Activated CD8-positive, alpha-beta memory T cell treated with anti-CD3 and anti-CD28 coated beads, Interleukin-2, amount 10 ng/mL, durations not matched to agents 7 days and 5 days (primary cell): ENCODE data around the gene NEK10. TPM values are rescaled to one million over a fixed set of nuclear protein-coding genes. Genes with fewer than 3 reads are reported as not detected.

Experiments used
- ATAC-seq: fragments of 150-1000 bp; cut with Tn5 transposase; one replicate; pipeline ENCODE4 v1.10.0; 2021; ENCODE audit warnings: moderate library complexity
- CTCF ChIA-PET: fragments of 350-600 bp; sonication (Branson Sonifier 250); formaldehyde crosslinking; loops from one replicate; lab custom pipeline; 2021; ENCODE audit warnings: antibody characterized with exemption; lab: Charles Lee
- DNase-seq: peaks from one replicate; pipeline ENCODE4 v3.0.0-alpha.2; 2020
- H3K27ac Mint-ChIP-seq: one replicate; pipeline ENCODE4 v1.8.0; 2021; ENCODE audit warnings: mild to moderate bottlenecking, mixed read lengths
- H3K27me3 Mint-ChIP-seq: one replicate; pipeline ENCODE4 v1.8.0; 2021; ENCODE audit warnings: mixed read lengths
- H3K36me3 Mint-ChIP-seq: one replicate; pipeline ENCODE4 v1.8.0; 2021; ENCODE audit warnings: mild to moderate bottlenecking, mixed read lengths
- H3K4me1 Mint-ChIP-seq: one replicate; pipeline ENCODE4 v1.8.0; 2021; ENCODE audit warnings: mixed read lengths
- H3K4me3 Mint-ChIP-seq: one replicate; pipeline ENCODE4 v1.8.0; 2021; ENCODE audit warnings: mild to moderate bottlenecking, moderate library complexity, mixed read lengths
- H3K9me3 Mint-ChIP-seq: one replicate; pipeline ENCODE4 v1.8.0; 2022; ENCODE audit warnings: low read depth, mixed read lengths
- total RNA-seq, 2 experiments: library from RNA; stranded (reverse); gene quantifications; one replicate each; pipeline ENCODE4 v1.2.3, GENCODE V29; 2021

The NEK10 gene
- total RNA-seq, 2 experiments from 2014 or later, result 0.70 to 0.73 TPM

DNA sequence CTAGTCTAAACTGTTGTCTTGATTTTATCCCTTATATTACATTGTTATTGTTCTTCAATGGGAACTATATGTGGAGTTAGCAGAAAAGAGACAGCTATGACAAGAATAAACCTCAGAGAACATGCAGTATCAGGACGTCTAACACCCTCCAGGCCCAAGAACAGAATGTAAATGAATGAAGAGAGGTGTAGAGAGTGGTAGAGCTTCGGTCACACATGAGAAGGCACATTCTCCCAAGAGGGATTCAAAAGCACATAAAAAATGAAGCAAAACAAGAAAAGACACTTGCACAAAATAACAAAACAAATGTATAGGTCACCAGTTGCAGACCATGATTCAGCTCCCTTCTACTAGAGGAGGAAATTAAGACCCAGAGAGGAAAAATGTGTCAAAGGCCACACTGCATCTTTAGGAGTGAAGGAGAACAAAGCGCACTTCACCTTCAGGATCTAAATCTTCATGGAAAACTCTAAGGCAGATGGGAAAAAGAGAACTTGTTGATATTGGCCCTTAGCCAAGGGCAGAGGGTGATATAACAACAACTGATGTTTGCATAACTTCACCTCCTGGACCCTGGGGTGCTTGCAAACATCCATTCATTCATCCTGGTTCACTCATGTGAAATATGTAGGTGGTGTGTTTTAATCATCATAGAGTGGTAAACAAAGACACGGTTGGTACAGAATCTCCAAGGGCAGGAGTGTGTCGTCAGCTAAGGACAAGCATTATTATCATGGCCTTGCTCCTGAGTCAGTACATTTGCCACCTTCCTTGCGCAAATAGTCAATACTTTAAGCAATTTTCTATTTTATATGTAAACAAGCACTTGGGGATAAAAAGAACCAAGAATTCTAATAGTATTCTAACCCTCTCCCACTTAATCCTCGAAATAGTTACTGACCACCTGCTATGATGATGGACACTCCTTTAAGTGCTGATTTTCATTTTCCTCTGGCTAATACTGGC lies 8.8 kb downstream of the NEK10 start:
- no peaks in the 10 kb centered on the region for H3K9me3 Mint-ChIP-seq
- H3K36me3 Mint-ChIP-seq, result no peaks in the 10 kb centered on the region
- H3K27ac Mint-ChIP-seq, result no peak overlapping the region
- DNase-seq (no peak), ATAC-seq (no peak)
- no peak overlapping the region for H3K4me3 Mint-ChIP-seq
- H3K27me3 Mint-ChIP-seq, result no peaks in the 10 kb centered on the region
- peaks cover 27% of the 10 kb centered on the region for H3K4me1 Mint-ChIP-seq
- CTCF ChIA-PET, result interaction anchor here (0.6 kb wide), 1 partner anchor 101 kb away, joined by 4 read pairs; no protein-coding TSS in a partner anchor

DNA sequence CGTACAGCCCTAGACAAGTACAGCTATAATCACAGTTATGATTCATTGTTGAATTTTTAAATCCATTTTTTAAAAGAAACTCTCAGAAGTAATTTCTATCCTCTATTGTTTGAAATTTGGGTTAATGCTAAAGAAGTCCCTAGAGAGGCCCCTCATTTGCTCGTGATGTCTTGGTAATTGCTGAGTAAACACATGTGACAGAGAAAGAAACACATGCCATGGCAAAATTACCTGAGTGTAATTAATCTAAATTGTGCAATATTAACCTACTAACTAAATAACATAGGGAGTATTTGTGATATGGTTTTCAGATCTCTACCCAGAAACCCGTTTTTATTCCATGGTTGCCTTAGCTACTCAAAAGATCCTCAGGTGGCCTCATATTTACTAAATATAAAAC lies 10.8 kb downstream of the NEK10 start:
- Mint-ChIP-seq H3K4me3 (no peak overlapping the region), H3K4me1 (peaks cover 27% of the 10 kb centered on the region), H3K27ac (peak overlapping the region; percentile 80), H3K36me3 (no peaks in the 10 kb centered on the region), H3K27me3 (peaks cover 2% of the 10 kb centered on the region), H3K9me3 (no peaks in the 10 kb centered on the region)
- DNase-seq, result no peak
- ATAC-seq, result no peak
- CTCF ChIA-PET, result interaction anchor here (0.6 to 1.5 kb wide), 15 partner anchors 9 to 991 kb away, joined by 3 to 18 read pairs (median 4); partner anchors contain the start of genes AZI2, NEK10, SLC4A7 and ZCWPW2

DNA sequence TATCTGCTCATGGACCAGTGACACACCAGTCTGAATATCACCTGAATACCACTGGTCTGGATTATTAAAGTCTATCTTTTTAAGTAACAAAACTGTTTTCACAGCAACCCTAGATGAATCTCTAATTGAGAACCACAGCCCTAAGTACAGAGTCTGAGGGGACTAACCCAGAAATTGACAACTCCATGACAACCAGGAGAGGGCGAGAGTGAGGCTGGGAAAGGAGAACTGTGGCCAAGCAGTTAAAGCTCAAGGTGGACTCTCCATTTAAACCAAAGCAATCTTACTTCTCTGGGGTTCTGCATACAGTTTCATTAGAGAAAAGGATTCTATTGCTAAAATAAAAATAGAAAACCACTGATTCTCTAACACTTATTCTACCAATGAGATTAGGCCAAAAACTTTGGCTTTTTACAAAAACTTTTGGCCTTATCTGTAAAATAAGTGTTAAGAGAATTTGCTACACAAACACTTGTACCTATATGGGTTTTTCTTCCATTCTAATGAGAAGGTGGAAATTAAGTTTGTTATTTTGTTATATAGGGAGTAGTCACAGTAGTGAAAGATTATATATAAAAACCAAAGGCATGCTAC lies 11.4 kb downstream of the NEK10 start:
- H3K9me3 Mint-ChIP-seq, result no peaks in the 10 kb centered on the region
- DNase-seq, result peak; percentile 80
- CTCF ChIA-PET, result interaction anchor here (0.6 to 1.5 kb wide), 16 partner anchors 8 to 991 kb away, joined by 3 to 18 read pairs (median 4); partner anchors contain the start of genes AZI2, NEK10, SLC4A7 and ZCWPW2
- H3K4me3 Mint-ChIP-seq, result no peak overlapping the region
- H3K36me3 Mint-ChIP-seq, result no peaks in the 10 kb centered on the region
- H3K4me1 Mint-ChIP-seq, result peaks cover 27% of the 10 kb centered on the region
- peak; percentile 97 for ATAC-seq
- H3K27me3 Mint-ChIP-seq, result peaks cover 2% of the 10 kb centered on the region
- H3K27ac Mint-ChIP-seq, result no peak overlapping the region

DNA sequence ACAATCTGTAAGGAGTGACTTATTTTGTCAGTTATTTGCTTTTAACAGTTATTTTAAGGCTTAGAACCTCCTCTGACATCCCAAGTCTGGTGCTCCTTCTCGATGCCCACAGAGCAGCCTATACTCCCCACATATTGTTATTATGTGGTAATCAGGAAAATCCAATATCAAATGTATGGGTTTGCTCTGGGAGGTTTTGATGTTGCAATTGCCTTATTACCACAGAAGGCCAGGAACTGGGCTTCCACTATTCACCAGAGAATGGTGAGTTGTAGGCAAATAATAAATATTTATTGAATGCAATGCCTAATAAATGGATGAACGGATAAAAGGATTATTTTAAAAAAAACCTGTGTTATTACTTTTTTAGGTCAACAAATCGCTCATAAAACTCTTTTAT lies 12.2 kb downstream of the NEK10 start:
- Mint-ChIP-seq H3K4me1 (peaks cover 27% of the 10 kb centered on the region), H3K27ac (no peak overlapping the region), H3K36me3 (no peaks in the 10 kb centered on the region), H3K4me3 (no peak overlapping the region), H3K27me3 (peaks cover 2% of the 10 kb centered on the region), H3K9me3 (no peaks in the 10 kb centered on the region)
- DNase-seq (no peak), ATAC-seq (no peak)
- CTCF ChIA-PET, result no interaction called here

DNA sequence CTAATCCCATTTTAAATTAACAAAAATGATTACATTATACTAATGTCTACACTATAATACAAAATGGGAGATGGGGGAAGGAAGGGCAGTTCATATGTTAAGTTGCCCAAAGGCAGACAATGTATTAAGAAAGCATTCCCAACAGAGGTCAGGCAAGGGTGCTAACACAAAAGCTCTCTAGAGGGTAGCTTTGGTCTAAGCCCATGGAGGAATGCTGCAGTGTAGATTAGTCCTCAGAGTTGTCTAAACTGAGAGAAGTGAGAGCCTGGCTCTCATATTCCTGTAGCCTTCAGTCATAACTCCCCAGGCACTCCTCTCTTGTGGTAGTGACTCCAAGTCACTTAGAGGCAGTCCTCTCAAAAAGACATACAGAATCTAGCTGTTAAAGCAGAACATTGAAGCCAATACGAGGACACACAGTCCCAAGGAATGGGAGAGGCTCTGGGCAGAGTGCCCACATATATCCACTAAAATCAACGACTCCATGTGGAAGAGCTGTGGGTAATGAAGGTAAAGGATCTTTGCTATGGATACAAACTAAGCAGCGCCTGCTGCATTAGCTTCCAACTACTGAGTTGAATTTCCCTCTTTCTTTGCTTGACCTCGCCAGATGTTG lies 14.5 kb downstream of the NEK10 start:
- H3K9me3 Mint-ChIP-seq, result no peaks in the 10 kb centered on the region
- no peak for ATAC-seq
- CTCF ChIA-PET, result interaction anchor here (0.9 to 1.5 kb wide), 4 partner anchors 10 to 316 kb away, joined by 3 to 6 read pairs (median 3); partner anchors contain the start of gene NEK10
- no peak overlapping the region for H3K27ac Mint-ChIP-seq
- peaks cover 2% of the 10 kb centered on the region for H3K27me3 Mint-ChIP-seq
- H3K4me1 Mint-ChIP-seq, result peaks cover 28% of the 10 kb centered on the region
- H3K4me3 Mint-ChIP-seq, result no peak overlapping the region
- H3K36me3 Mint-ChIP-seq, result no peaks in the 10 kb centered on the region
- no peak for DNase-seq

DNA sequence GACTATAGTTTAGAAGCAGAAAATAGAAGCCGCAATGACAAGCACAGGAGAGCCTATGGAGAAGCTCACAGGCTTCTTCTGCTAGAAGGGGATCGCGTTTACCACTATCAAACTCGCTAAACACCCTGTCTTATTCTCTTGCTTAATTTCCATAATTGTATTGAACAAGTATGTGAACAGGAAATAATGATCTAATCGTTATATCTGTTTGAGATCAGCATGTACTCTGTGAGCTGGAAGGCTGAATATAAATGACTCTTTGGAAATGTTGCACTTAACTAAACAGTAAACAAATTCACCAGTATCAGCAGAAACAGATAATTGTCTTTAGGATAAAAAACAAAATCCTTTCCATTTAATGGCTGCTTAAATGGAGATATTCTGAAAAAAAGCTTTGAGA lies 15.0 kb downstream of the NEK10 start:
- H3K27me3 Mint-ChIP-seq, result peaks cover 2% of the 10 kb centered on the region
- ATAC-seq (no peak), DNase-seq (no peak)
- H3K4me1 Mint-ChIP-seq, result peaks cover 28% of the 10 kb centered on the region
- H3K4me3 Mint-ChIP-seq, result no peak overlapping the region
- CTCF ChIA-PET, result interaction anchor here (0.6 to 1.5 kb wide), 3 partner anchors 15 to 327 kb away, joined by 3 to 6 read pairs (median 3); partner anchors contain the start of gene NEK10
- H3K36me3 Mint-ChIP-seq, result peaks cover 2% of the 10 kb centered on the region
- no peak overlapping the region for H3K27ac Mint-ChIP-seq
- H3K9me3 Mint-ChIP-seq, result no peaks in the 10 kb centered on the region

DNA sequence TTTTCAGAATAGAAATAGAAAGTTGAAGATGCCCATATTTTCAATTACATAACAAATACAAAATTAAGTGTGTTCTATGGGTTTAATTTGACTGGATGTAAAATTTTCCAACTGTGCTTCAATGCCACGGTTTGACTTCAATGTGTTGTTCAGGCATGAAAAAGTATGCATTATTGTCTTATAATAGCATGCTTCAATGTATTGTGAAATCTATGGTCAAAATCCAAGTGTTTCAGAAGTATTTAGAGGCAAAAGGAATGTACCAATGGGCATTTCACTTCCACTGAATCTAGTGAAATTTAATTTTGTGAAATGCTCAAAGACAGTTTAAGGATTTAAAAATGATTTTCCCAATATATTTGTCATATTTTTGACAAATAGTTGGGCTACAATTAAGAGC lies 16.0 kb downstream of the NEK10 start:
- H3K27ac Mint-ChIP-seq, result no peak overlapping the region
- DNase-seq (no peak), ATAC-seq (no peak)
- no peak overlapping the region for H3K4me3 Mint-ChIP-seq
- H3K4me1 Mint-ChIP-seq, result peaks cover 22% of the 10 kb centered on the region
- H3K27me3 Mint-ChIP-seq, result peaks cover 2% of the 10 kb centered on the region
- peaks cover 3% of the 10 kb centered on the region for H3K36me3 Mint-ChIP-seq
- H3K9me3 Mint-ChIP-seq, result no peaks in the 10 kb centered on the region
- CTCF ChIA-PET, result no interaction called here

DNA sequence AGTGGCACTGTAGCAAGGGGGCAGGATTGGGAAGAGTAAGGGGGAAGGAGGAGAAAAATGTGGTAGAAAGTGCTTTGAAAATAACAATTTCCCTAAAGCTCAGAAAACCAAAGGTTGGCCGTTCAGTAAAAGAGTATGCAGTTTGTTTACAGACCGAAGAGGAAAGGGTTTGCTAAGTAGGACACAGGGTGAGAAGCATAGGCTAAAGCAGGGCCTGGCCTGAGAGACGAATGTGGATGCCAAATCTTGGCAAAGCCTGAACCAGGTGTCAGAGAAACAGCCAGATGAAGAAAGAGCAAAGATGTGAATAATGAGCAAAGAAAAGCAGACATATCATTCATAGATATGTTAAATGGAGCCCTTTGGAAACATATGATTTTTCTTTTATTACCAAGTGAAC lies 17.1 kb downstream of the NEK10 start:
- DNase-seq (no peak), ATAC-seq (no peak)
- CTCF ChIA-PET, result no interaction called here
- peaks cover 3% of the 10 kb centered on the region for H3K36me3 Mint-ChIP-seq
- peaks cover 15% of the 10 kb centered on the region for H3K4me1 Mint-ChIP-seq
- no peak overlapping the region for H3K27ac Mint-ChIP-seq
- no peak overlapping the region for H3K4me3 Mint-ChIP-seq
- peaks cover 2% of the 10 kb centered on the region for H3K27me3 Mint-ChIP-seq
- H3K9me3 Mint-ChIP-seq, result no peaks in the 10 kb centered on the region

DNA sequence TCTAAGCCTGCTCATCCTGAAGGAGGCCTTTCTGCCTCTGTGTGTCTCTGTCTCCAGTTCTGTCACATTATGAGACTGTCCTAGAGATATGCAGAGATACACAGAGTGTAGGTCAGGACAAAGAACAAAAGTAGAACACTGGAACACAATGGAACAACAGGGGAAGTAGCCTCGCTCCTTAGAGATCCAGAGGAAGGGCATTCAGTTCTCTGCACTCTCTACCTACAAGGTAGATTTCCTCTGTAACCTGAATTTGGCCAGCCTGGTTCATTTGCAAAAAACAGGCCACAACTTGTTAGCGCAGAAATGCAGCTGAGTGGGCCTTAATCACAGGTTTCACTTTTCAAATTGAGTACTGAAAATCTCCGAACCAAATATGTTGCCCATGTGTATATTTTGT lies 19.4 kb downstream of the NEK10 start:
- no peaks in the 10 kb centered on the region for H3K9me3 Mint-ChIP-seq
- peak; percentile 49 for DNase-seq
- peaks cover 3% of the 10 kb centered on the region for H3K36me3 Mint-ChIP-seq
- CTCF ChIA-PET, result interaction anchor here (0.9 to 2.0 kb wide), 3 partner anchors 8 to 331 kb away, joined by 4 to 12 read pairs (median 5); partner anchors contain the start of gene NEK10
- peaks cover 24% of the 10 kb centered on the region for H3K4me1 Mint-ChIP-seq
- H3K4me3 Mint-ChIP-seq, result peak overlapping the region; percentile 63
- ATAC-seq, result peak; percentile 41
- H3K27ac Mint-ChIP-seq, result peak overlapping the region; percentile 82
- peaks cover 2% of the 10 kb centered on the region for H3K27me3 Mint-ChIP-seq

DNA sequence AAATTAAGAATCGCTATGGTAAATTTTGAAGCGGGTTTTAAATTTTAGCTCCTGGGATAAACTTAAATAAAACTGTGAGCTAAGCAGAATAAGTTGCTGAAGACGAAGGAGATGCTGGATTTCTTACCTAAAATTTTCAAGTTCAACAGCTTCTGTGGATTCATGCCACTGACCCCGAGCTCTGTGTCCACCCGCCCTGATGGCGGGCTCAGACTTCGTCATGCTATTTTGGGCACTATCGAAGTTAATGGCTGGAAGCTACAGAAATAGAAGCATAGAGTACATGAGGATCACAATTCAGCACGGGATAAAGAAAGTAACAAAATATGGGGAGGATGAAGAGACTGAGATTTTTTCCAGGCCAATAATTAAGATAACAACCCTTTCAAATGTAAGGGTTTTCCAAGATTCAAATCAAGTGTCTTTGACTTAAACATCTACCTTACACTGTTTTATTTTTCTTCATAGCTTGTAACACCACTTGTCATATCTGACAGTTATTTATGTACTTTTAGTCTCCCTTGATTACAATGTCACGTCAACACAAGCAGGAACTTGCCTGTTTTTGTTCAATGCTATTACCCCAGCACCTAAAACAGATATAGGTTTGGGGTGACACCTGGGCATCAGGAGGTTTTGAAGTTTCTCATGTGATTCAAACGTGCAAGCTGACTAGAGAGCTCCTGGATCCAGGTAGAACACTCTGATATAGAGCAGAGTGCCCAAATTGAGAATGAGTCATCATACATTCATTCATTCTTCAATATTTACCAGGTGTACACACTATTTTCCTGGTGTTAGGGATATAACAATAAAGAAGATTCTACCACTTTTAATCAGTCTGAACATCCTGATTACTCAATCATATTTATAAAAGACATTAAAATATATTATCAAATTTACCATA lies 23.0 kb downstream of the NEK10 start:
- peaks cover 5% of the 10 kb centered on the region for H3K36me3 Mint-ChIP-seq
- peaks cover 24% of the 10 kb centered on the region for H3K4me1 Mint-ChIP-seq
- CTCF ChIA-PET, result interaction anchor here (0.8 to 1.0 kb wide), 3 partner anchors 12 to 366 kb away, joined by 3 to 6 read pairs (median 3); no protein-coding TSS in a partner anchor
- DNase-seq (no peak), ATAC-seq (no peak)
- no peaks in the 10 kb centered on the region for H3K27me3 Mint-ChIP-seq
- no peak overlapping the region for H3K4me3 Mint-ChIP-seq
- no peak overlapping the region for H3K27ac Mint-ChIP-seq
- H3K9me3 Mint-ChIP-seq, result no peaks in the 10 kb centered on the region

DNA sequence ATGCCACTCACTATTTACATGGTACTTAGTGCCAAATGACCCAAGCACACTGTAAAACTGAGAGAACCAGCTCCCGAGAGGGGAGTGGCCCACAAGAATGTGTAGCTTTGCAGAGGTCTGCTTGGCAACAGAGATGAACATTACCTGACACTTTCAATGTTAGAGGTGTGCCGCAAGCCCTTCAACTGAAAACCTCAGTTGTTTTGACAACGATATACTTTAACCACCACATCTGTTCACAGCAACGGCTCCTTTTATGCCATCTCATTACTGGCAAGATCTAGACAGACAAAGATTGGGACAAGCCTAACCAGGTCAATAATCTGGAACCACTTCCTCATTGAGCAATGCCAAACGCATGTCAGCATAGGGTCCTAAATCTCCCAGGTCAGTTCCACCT lies 23.7 kb downstream of the NEK10 start:
- no peaks in the 10 kb centered on the region for H3K9me3 Mint-ChIP-seq
- no peak overlapping the region for H3K27ac Mint-ChIP-seq
- no peak overlapping the region for H3K4me3 Mint-ChIP-seq

DNA sequence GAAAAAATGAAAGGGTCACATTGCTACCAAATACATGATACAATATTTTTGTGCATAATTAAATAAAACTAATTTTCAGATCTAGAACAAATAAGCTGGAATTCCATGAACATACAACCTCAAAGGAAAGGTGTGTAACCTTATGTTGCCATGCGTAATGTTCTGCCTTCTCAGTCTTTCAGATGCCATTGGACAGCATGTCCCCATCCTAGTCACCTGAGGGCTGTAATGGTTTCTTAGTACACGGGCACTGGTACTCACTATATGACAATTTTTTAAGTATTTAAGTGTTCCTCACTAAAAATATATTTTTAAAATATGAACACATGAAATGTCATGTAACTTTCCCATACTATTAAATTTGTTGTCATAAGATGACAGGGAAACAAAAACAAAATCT lies 24.1 kb downstream of the NEK10 start:
- Mint-ChIP-seq H3K27ac (no peak overlapping the region), H3K9me3 (no peaks in the 10 kb centered on the region), H3K4me3 (no peak overlapping the region), H3K36me3 (peaks cover 8% of the 10 kb centered on the region), H3K27me3 (no peaks in the 10 kb centered on the region), H3K4me1 (peaks cover 27% of the 10 kb centered on the region)
- CTCF ChIA-PET, result interaction anchor here (1.3 to 2.0 kb wide), 3 partner anchors 13 to 31 kb away, joined by 3 to 4 read pairs (median 4); no protein-coding TSS in a partner anchor
- DNase-seq (no peak), ATAC-seq (no peak)

More for the DNA sequence above, 23.7 kb downstream of the NEK10 start:
- peaks cover 26% of the 10 kb centered on the region for H3K4me1 Mint-ChIP-seq
- CTCF ChIA-PET, result interaction anchor here (1.0 kb wide), 2 partner anchors 34 to 367 kb away, joined by 3 to 6 read pairs; no protein-coding TSS in a partner anchor
- no peaks in the 10 kb centered on the region for H3K27me3 Mint-ChIP-seq
- DNase-seq (peak; percentile 64), ATAC-seq (peak; percentile 76)
- H3K36me3 Mint-ChIP-seq, result peaks cover 8% of the 10 kb centered on the region
